ENCODE data around the gene HRH1. TPM values are rescaled to one million over a fixed set of nuclear protein-coding genes. Genes with fewer than 3 reads are reported as not detected.

The HRH1 gene
- total RNA-seq, 4 donors from 2014 or later: 10.9 to 12.2 (median 11.4) TPM

DNA sequence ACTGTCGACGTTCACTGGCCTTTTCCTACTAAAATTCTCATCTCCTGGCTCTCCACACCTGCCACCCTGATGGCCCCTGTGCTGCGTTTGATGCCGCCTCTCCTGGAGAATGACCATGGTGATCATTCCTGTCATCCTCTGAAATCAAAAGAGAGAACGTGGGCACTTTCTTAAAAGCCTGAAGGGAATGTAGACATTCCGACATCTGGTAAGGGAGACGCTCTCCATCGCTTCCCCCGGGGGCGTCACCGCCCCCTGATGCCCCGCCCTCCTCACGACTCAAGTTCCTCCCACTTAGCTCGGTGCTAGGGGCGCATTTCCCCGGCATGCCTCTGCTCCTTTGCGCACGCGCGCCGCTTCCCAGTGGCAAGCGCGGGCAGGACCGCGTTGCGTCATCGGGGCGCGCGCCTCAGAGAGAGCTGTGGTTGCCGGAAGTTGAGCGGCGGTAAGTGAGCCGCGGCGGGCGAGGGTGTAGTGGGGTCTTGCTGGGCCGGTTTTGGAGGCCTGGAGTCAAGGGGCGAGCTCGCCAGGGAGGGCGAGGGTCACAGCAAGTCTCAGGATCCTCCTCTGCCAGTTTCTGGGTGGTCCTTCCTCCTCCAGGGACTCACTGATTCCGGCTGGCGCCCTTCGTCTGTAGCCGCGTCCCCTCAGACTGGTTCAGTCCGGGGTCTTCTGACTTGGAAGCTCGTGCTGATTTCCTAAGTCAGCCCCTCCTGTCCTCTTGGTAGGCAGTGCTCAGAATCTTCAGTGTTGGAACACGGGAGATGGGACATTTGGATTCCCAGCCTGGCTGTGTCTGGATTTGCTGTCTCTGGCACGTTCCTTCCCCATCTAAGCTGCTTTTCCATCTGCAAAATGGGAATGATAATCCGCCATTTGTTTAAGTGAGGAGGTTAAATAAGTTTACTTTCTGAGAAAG is 118.0 kb downstream of the HRH1 start, which contains the start of gene ATG7:
Gene ATG7, plus strand, starts transcription at position 412 of the 919 bp plus-strand sequence. CDS start 26,299 bp downstream, outside the sequence.
- Histone ChIP-seq H3K9me3 (no peaks in the 10 kb centered on the region), H3K27ac (peak within 1 kb of the TSS; percentile 92), H3K27me3 (no peaks in the 10 kb centered on the region), H3K4me1 (peaks cover 24% of the 10 kb centered on the region), H3K36me3 (no peaks in the 10 kb centered on the region), H3K4me3 (peak within 1 kb of the TSS; percentile 76)
- peak; percentile 98 to 99 for DNase-seq (ENCODE audit: low spot score in 2 of 2)
- 3% methylated on average over 14 of the region's 51 CpGs for WGBS
- TF ChIP-seq, protein P1, sequence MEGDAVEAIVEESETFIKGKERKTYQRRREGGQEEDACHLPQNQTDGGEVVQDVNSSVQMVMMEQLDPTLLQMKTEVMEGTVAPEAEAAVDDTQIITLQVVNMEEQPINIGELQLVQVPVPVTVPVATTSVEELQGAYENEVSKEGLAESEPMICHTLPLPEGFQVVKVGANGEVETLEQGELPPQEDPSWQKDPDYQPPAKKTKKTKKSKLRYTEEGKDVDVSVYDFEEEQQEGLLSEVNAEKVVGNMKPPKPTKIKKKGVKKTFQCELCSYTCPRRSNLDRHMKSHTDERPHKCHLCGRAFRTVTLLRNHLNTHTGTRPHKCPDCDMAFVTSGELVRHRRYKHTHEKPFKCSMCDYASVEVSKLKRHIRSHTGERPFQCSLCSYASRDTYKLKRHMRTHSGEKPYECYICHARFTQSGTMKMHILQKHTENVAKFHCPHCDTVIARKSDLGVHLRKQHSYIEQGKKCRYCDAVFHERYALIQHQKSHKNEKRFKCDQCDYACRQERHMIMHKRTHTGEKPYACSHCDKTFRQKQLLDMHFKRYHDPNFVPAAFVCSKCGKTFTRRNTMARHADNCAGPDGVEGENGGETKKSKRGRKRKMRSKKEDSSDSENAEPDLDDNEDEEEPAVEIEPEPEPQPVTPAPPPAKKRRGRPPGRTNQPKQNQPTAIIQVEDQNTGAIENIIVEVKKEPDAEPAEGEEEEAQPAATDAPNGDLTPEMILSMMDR (IDR thresholded peaks at IDR 0.05): no peak
- TF ChIP-seq POLR2A (IDR thresholded peaks at IDR 0.05): peak; percentile 15 to 95
- no peak for TF ChIP-seq EP300 (IDR thresholded peaks at IDR 0.05)
- TF ChIP-seq POLR2AphosphoS5 (IDR thresholded peaks at IDR 0.05): peak; percentile 70 to 93 (median 73)

- Histone ChIP-seq H3K9me3 (no peaks in the 10 kb centered on the region), H3K4me3 (peak overlapping the region; percentile 76), H3K36me3 (no peaks in the 10 kb centered on the region), H3K27ac (peak overlapping the region; percentile 92), H3K27me3 (no peaks in the 10 kb centered on the region), H3K4me1 (peaks cover 24% of the 10 kb centered on the region)
- WGBS: 2% methylated on average over 9 of the region's 9 CpGs
- no peak for TF ChIP-seq EP300 (IDR thresholded peaks at IDR 0.05)
- TF ChIP-seq POLR2AphosphoS5 (IDR thresholded peaks at IDR 0.05): no peak
- no peak for TF ChIP-seq POLR2A (IDR thresholded peaks at IDR 0.05)
- TF ChIP-seq, protein P1 (IDR thresholded peaks at IDR 0.05): no peak
- DNase-seq (ENCODE audit: low spot score in 2 of 2): no peak
These were observed 118.7 kb downstream of the HRH1 start for GRCh38 chr3:11272906-11273574.

- Histone ChIP-seq H3K27ac (no peak overlapping the region), H3K27me3 (no peaks in the 10 kb centered on the region), H3K4me1 (peaks cover 24% of the 10 kb centered on the region), H3K4me3 (no peak overlapping the region), H3K36me3 (no peaks in the 10 kb centered on the region), H3K9me3 (no peaks in the 10 kb centered on the region)
- WGBS: 79% methylated on average over 5 of the region's 5 CpGs
- no peak for DNase-seq (ENCODE audit: low spot score in 2 of 2)
- TF ChIP-seq POLR2AphosphoS5 (IDR thresholded peaks at IDR 0.05) (peak in 1 of 3 donors; percentile 10), EP300 (IDR thresholded peaks at IDR 0.05) (no peak)
These were observed 119.6 kb downstream of the HRH1 start for GRCh38 chr3:11273891-11274291.

- Histone ChIP-seq H3K27ac (no peak overlapping the region), H3K9me3 (no peaks in the 10 kb centered on the region), H3K27me3 (no peaks in the 10 kb centered on the region), H3K4me1 (peaks cover 24% of the 10 kb centered on the region), H3K36me3 (no peaks in the 10 kb centered on the region), H3K4me3 (no peak overlapping the region)
- WGBS: 78% methylated on average over 6 of the region's 6 CpGs
- no peak for DNase-seq (ENCODE audit: low spot score in 2 of 2)
- TF ChIP-seq EP300 (IDR thresholded peaks at IDR 0.05) (no peak), POLR2A (IDR thresholded peaks at IDR 0.05) (no peak), POLR2AphosphoS5 (IDR thresholded peaks at IDR 0.05) (no peak)
- TF ChIP-seq, protein P1 (IDR thresholded peaks at IDR 0.05): no peak
These were observed 120.4 kb downstream of the HRH1 start for GRCh38 chr3:11274566-11275142.

- no peak overlapping the region for H3K27ac ChIP-seq
- TF ChIP-seq POLR2A (IDR thresholded peaks at IDR 0.05) (no peak), EP300 (IDR thresholded peaks at IDR 0.05) (no peak), POLR2AphosphoS5 (IDR thresholded peaks at IDR 0.05) (no peak)
- TF ChIP-seq, protein P1 (IDR thresholded peaks at IDR 0.05): no peak
- H3K4me1 ChIP-seq: peaks cover 24% of the 10 kb centered on the region
- no peak for DNase-seq (ENCODE audit: low spot score in 2 of 2)
- H3K9me3 ChIP-seq: no peaks in the 10 kb centered on the region
- peaks cover under 1% of the 10 kb centered on the region for H3K36me3 ChIP-seq
- WGBS: 70% methylated on average over 1 of the region's 2 CpGs
- H3K27me3 ChIP-seq: no peaks in the 10 kb centered on the region
- no peak overlapping the region for H3K4me3 ChIP-seq
These were observed 121.6 kb downstream of the HRH1 start for GRCh38 chr3:11275926-11276325.
